Amygdala (tissue), 56 donors: ENCODE data around the gene PSMB7.

Source experiments
- DNase-seq, 56 donors: peaks; one replicate each; lab custom pipeline; 2025; lab: John Stamatoyannopoulos, UW

The PSMB7 gene

DNA sequence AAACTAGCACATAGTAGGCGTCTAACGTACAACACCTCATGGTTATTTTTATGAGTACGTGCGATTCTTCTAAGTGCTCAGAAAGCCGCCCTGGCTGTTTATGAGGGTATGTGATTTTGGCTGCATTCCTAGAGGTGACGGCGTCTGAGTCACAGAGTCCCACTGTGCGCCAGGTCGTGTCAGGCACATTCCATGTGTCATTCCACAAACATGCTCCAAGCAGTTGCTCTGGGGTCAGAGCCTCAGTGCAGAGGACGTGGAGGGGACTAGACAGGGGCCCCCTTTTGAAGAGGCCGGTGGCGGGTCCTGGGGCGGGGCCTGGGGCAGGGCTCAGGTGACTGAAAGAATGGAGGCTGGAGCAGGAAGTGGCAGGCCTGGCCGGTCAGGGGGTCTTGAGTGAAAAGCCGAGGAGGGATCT is 105.6 kb downstream of the PSMB7 start:
- DNase-seq: no peak

GRCh38 chr9:124308606-124309491 is 106.4 kb downstream of the PSMB7 start:
- DNase-seq: no peak

GRCh38 chr9:124307379-124308030 is 107.7 kb downstream of the PSMB7 start:
- no peak for DNase-seq

DNA sequence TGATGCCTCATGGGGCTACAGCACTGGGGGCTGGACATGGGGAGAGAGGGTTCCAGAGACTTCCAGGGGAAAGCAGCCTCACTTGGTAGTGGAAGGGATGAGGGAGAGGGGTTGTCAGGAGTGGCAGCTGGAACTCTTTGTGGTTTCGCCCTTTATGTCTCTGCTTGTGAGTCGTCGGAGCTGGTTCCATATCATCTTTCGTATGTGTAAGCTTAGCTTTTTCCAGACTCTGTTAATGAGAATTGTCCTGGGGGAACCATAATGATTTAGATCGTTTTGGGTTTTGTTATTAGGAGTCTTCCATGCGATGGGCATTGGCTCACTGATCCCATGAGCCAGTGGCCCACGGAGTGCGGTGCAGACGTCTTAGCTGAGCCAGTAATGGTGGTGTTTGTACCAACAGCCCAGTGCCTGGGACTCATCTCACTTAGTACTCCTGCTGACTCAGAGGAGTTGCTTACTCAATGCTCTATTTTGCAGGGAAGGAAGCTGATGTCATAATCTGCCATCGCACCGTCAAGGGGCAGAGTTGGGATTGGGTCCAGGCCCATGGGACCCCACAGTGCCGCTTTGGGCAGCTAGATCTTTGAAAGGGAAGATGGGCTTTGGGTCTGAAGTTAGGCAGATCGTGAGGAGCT is 109.0 kb downstream of the PSMB7 start:
- DNase-seq: no peak

GRCh38 chr9:124304285-124304684 is 111.0 kb downstream of the PSMB7 start:
- no peak for DNase-seq

GRCh38 chr9:124303762-124304161 is 111.5 kb downstream of the PSMB7 start:
- no peak for DNase-seq
